Thyroid gland (tissue), 4 donors: ENCODE measurements around the gene TRABD2B. TPM values are rescaled to one million over a fixed set of nuclear protein-coding genes. Genes with fewer than 3 reads are reported as not detected.

Source experiments
- DNase-seq, 2 donors: peaks; one replicate each; pipeline ENCODE4 v3.0.0-alpha.2; 2019
- H3K27ac ChIP-seq, 3 donors: fragments of 200-600 bp; sonication (generic); 1 replicate in 2 of 3; 2 replicates in 1 of 3; pipeline ENCODE4 v1.5.1; 2016 to 2019; ENCODE audit warnings: mild to moderate bottlenecking in 1 of 3, moderate library complexity in 1 of 3
- H3K27me3 ChIP-seq: fragments of 200-600 bp; sonication (generic); one replicate; pipeline ENCODE4 v1.5.1; 2019
- H3K36me3 ChIP-seq, 2 donors: fragments of 200-600 bp; sonication (generic); one replicate each; pipeline ENCODE4 v1.5.1; 2016 to 2019
- H3K4me1 ChIP-seq, 2 donors: fragments of 200-600 bp; sonication (generic); one replicate each; pipeline ENCODE4 v1.5.1; 2017 to 2019
- H3K4me3 ChIP-seq, 3 donors: fragments of 200-600 bp; sonication (generic); replicated peaks in 1 of 3; 1 replicate in 2 of 3; 2 replicates in 1 of 3; pipeline ENCODE4 v1.5.1; 2016; ENCODE audit warnings: mild to moderate bottlenecking in 1 of 3
- H3K9me3 ChIP-seq: fragments of 200-600 bp; sonication (generic); one replicate; pipeline ENCODE4 v1.5.1; 2017
- POLR2A ChIP-seq, 2 donors: fragments of 450-650 bp; IDR thresholded peaks; one replicate each; pipeline ENCODE4 v1.6.1; 2017; ENCODE audit warnings: antibody characterized with exemption in 2 of 2, mild to moderate bottlenecking in 2 of 2, moderate library complexity in 1 of 2
- WGBS, 2 donors: methylation state at CpG; one replicate each; pipeline ENCODE4 v1.1.5; 2017; 5-methylcytosine and 5-hydroxymethylcytosine counted together
- intact Hi-C: fragments of 100-400 bp; cut with DNase I; formaldehyde crosslinking; loops from one replicate; pipeline ENCODE4 v1.15.1; 2023
- total RNA-seq, 4 donors: library from RNA; depleted of rRNA; stranded (reverse); fragments of >200 nt; gene quantifications; one replicate each; pipeline ENCODE4 v1.2.3, GENCODE V29; 2016
- TF ChIP-seq, protein P1 (sequence below), 6 experiments: fragments of 200-600 bp in 3 of 6; fragments of 450-650 bp in 3 of 6; sonication (generic) in 3 of 6; IDR thresholded peaks; one replicate each; pipeline ENCODE4 v1.5.1; 2016 to 2019; ENCODE audit warnings: antibody characterized with exemption in 6 of 6, mild to moderate bottlenecking in 2 of 6, inconsistent platforms in 1 of 6, moderate library complexity in 1 of 6

Gene TRABD2B
- total RNA-seq, 4 donors from 2014 or later: 0.34 to 1.1 (median 0.63) TPM

DNA sequence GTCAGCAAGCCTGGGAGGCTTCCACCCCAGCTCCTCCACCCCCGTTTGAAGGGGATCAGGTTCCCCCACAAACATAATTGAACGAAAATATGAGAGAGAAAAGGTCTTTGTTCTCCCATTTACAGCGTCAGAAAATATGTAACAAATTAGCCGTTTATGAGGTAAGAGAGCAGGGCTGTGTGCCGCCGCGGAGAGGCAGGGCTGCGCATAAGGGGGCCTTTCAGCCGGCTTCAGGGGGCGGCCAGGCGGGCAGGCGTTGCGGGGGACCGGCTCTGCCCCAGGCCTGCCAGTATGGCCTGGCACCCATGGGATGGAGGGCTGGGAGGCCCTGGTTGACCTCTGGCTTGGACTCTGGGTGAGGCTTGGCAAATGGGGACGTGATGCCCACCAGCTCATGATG, 179.3 kb downstream of the TRABD2B start:
- H3K27ac ChIP-seq: no peak overlapping the region
- intact Hi-C loops: no loop called here
- no peak for TF ChIP-seq POLR2A (IDR thresholded peaks at IDR 0.05)
- H3K9me3 ChIP-seq: no peaks in the 10 kb centered on the region
- H3K4me1 ChIP-seq: no peaks in the 10 kb centered on the region
- no peak for DNase-seq
- H3K27me3 ChIP-seq: no peaks in the 10 kb centered on the region
- WGBS, 2 donors: 92 to 97% methylated on average over 14 to 15 of the region's 15 CpGs
- H3K4me3 ChIP-seq: no peak overlapping the region
- no peaks in the 10 kb centered on the region for H3K36me3 ChIP-seq

- no peaks in the 10 kb centered on the region for H3K27me3 ChIP-seq
- no peaks in the 10 kb centered on the region for H3K36me3 ChIP-seq
- H3K9me3 ChIP-seq: no peaks in the 10 kb centered on the region
- 94 to 95% methylated on average over 5 of the region's 5 CpGs for WGBS, 2 donors
- no peak overlapping the region for H3K27ac ChIP-seq
- intact Hi-C loops: no loop called here
- H3K4me3 ChIP-seq: no peak overlapping the region
- no peaks in the 10 kb centered on the region for H3K4me1 ChIP-seq
- TF ChIP-seq, protein P1, sequence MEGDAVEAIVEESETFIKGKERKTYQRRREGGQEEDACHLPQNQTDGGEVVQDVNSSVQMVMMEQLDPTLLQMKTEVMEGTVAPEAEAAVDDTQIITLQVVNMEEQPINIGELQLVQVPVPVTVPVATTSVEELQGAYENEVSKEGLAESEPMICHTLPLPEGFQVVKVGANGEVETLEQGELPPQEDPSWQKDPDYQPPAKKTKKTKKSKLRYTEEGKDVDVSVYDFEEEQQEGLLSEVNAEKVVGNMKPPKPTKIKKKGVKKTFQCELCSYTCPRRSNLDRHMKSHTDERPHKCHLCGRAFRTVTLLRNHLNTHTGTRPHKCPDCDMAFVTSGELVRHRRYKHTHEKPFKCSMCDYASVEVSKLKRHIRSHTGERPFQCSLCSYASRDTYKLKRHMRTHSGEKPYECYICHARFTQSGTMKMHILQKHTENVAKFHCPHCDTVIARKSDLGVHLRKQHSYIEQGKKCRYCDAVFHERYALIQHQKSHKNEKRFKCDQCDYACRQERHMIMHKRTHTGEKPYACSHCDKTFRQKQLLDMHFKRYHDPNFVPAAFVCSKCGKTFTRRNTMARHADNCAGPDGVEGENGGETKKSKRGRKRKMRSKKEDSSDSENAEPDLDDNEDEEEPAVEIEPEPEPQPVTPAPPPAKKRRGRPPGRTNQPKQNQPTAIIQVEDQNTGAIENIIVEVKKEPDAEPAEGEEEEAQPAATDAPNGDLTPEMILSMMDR (IDR thresholded peaks at IDR 0.05): no peak
- no peak for TF ChIP-seq POLR2A (IDR thresholded peaks at IDR 0.05)
- no peak for DNase-seq
Observed at GRCh38 chr1:47816325-47817071, 180.7 kb downstream of the TRABD2B start.

DNA sequence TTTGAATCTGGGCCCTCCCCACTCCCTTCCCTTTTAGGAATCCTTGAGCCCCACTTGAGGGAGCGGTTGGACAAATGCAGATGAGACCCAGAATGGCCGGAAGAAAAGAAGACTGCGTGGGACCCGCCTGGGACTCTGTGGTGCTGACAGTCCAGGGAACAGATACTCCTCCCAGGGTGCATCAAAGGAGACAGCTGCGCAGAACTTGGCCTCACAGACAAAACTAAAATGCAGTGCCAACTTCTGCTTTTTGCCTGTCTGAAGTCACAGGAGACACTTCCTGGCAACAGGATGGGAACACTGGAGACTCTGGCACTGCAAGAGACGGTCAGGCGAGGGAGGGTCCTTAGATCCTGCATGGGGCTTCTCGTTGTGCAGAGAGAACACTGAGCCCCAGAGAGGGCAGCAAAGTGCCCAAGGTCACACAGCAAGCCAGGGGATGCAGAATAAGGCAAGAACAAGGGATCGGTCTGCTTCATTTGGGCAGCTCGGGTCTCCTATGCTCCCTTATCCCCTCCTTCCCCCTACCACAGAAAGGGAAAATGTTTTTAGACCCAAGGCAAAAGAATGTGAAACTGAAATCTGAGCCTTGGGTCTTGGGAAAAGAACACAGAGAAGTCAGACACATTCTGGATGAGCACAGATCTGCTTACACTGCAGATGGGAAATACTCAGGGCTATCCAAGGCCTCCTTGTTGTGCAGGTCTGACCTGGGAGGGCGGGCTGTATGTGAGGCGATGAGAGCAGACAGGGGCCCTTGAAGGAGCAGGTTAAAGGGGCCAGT, 182.4 kb downstream of the TRABD2B start:
- DNase-seq: no peak
- Histone ChIP-seq H3K9me3 (no peaks in the 10 kb centered on the region), H3K27me3 (no peaks in the 10 kb centered on the region), H3K4me3 (no peak overlapping the region), H3K4me1 (no peaks in the 10 kb centered on the region), H3K27ac (no peak overlapping the region), H3K36me3 (no peaks in the 10 kb centered on the region)
- intact Hi-C loops: no loop called here
- TF ChIP-seq POLR2A (IDR thresholded peaks at IDR 0.05): no peak
- TF ChIP-seq, protein P1 (IDR thresholded peaks at IDR 0.05): no peak
- WGBS, 2 donors: 72 to 75% methylated on average over 12 of the region's 12 CpGs

DNA sequence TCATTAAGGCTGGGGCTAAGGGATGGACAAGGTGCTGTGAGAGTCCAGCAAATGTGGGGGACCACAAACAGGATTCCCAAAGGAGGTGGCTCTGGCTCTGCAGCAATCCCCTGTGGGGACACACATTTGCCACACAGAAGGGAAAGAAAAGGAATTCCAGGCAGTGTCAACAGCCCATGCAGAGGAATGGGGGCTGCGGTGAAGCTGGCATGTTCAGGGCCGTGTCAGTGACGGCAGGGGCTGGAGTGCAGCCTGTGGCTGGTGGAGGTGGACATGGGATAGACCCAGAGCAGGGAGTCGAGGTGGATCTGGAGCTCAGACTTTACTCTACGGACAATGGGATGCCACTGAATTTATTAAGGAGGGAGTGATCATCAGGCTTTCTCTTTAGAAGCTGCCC, 183.2 kb downstream of the TRABD2B start:
- no peak for TF ChIP-seq POLR2A (IDR thresholded peaks at IDR 0.05)
- TF ChIP-seq, protein P1 (IDR thresholded peaks at IDR 0.05): no peak
- no peak overlapping the region for H3K4me3 ChIP-seq
- intact Hi-C loops: no loop called here
- DNase-seq: no peak
- no peaks in the 10 kb centered on the region for H3K9me3 ChIP-seq
- H3K27ac ChIP-seq: no peak overlapping the region
- 69 to 75% methylated on average over 5 of the region's 5 CpGs for WGBS, 2 donors
- H3K27me3 ChIP-seq: no peaks in the 10 kb centered on the region
- H3K4me1 ChIP-seq: no peaks in the 10 kb centered on the region
- no peaks in the 10 kb centered on the region for H3K36me3 ChIP-seq

- Histone ChIP-seq H3K4me1 (no peaks in the 10 kb centered on the region), H3K36me3 (no peaks in the 10 kb centered on the region), H3K27ac (no peak overlapping the region), H3K9me3 (no peaks in the 10 kb centered on the region), H3K27me3 (no peaks in the 10 kb centered on the region), H3K4me3 (no peak overlapping the region)
- intact Hi-C loops: no loop called here
- DNase-seq: no peak
- WGBS, 2 donors: 79 to 82% methylated on average over 7 of the region's 7 CpGs
- no peak for TF ChIP-seq POLR2A (IDR thresholded peaks at IDR 0.05)
- TF ChIP-seq, protein P1 (IDR thresholded peaks at IDR 0.05): no peak
Observed at GRCh38 chr1:47812904-47813514, 184.2 kb downstream of the TRABD2B start.
